ENCODE data around the gene MAML3.

GRCh38 chr4:140037353-140038030 lies 116.5 kb downstream of the MAML3 start:
- TF ChIP-seq POLR2AphosphoS5 (IDR thresholded peaks at IDR 0.05; ENCODE audit: low read depth, low read length) (no peak), SIN3A (IDR thresholded peaks at IDR 0.05; ENCODE audit: borderline replicate concordance, insufficient read depth, low read length) (no peak)
